Astrocyte of the cerebellum (primary cell): ENCODE data around the gene MEG3.

Source experiments
- DNase-seq: peaks from one replicate; pipeline ENCODE4 v3.0.0-alpha.2; 2011; ENCODE audit warnings: low read depth
- H3K4me3 ChIP-seq: 2 replicates; pipeline ENCODE4 v1.5.1; 2011; ENCODE audit warnings: mild to moderate bottlenecking, low read depth, low read length, moderate library complexity
- in situ Hi-C: cut with HindIII; loops from 2 replicates; pipeline ENCODE4 v1.10.0; 2017; ENCODE audit warnings: low sequenced_read_pairs
- TF ChIP-seq, protein P1 (sequence below): IDR thresholded peaks from 2 replicates; pipeline ENCODE4 v1.5.1; 2012; ENCODE audit warnings: low read length, low read depth, moderate library complexity, mild to moderate bottlenecking; ENCODE audit errors: missing control alignments

The MEG3 gene

DNA sequence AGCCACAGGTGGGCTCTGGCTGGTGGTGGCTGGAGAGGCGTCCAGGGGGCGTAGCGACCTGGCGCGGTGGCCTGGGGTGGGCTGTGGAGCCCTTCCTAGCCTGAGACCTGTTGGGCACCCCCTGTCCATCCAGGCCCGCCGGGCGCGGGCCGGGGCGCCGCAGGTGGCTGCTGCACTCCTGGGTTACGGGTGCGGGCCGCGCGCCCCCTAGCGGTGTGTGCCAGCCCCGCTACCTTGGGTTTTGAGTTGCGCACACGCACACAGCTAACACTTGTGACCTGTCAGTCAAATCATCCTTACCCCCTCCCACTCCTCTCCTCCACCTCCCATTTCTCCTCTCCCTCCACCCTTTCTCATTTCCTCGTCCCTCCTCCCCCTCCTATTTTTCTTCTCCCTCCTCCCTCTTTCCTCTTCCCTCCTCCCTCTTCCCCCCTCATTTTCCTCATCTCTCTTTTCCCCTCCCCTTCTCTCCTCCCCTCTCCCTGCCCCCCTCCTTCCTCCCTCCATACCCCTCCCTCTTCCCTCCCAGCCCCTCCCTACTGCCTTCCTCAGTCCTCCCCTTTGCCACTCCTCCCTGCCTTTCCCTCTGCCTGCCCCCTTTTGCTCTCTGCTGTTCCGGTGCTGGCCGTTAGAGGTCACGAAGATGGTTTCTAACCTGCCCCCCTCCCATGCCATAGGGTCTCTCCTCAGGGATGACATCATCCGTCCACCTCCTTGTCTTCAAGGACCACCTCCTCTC is 2.3 kb downstream of the MEG3 start:
- DNase-seq = peak; percentile 44
- in situ Hi-C loops = no loop called here
- TF ChIP-seq, protein P1, sequence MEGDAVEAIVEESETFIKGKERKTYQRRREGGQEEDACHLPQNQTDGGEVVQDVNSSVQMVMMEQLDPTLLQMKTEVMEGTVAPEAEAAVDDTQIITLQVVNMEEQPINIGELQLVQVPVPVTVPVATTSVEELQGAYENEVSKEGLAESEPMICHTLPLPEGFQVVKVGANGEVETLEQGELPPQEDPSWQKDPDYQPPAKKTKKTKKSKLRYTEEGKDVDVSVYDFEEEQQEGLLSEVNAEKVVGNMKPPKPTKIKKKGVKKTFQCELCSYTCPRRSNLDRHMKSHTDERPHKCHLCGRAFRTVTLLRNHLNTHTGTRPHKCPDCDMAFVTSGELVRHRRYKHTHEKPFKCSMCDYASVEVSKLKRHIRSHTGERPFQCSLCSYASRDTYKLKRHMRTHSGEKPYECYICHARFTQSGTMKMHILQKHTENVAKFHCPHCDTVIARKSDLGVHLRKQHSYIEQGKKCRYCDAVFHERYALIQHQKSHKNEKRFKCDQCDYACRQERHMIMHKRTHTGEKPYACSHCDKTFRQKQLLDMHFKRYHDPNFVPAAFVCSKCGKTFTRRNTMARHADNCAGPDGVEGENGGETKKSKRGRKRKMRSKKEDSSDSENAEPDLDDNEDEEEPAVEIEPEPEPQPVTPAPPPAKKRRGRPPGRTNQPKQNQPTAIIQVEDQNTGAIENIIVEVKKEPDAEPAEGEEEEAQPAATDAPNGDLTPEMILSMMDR = peak; percentile 71
- H3K4me3 ChIP-seq = peak overlapping the region; percentile 83

DNA sequence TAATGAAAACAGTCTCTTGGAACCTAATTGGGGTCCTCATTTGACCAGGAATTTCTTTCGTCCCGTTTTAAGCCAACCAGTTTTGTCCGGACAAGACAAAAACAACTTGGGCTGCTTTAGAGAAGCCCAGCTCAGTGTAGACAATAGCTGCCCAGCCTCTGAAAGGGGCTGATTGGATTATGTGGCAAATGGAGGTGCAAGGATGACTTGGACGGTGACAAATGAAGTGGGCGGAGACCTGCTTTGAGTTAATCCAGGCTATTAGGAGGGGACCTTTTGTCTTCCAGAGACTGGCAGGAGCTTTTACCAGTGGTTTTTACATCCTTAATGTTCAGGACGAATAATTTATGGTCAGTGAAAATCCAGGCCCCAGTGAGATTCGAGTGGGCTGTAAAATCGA is 4.8 kb downstream of the MEG3 start:
- DNase-seq = no peak
- in situ Hi-C loops = no loop called here
- TF ChIP-seq, protein P1 = no peak
- H3K4me3 ChIP-seq = no peak overlapping the region

DNA sequence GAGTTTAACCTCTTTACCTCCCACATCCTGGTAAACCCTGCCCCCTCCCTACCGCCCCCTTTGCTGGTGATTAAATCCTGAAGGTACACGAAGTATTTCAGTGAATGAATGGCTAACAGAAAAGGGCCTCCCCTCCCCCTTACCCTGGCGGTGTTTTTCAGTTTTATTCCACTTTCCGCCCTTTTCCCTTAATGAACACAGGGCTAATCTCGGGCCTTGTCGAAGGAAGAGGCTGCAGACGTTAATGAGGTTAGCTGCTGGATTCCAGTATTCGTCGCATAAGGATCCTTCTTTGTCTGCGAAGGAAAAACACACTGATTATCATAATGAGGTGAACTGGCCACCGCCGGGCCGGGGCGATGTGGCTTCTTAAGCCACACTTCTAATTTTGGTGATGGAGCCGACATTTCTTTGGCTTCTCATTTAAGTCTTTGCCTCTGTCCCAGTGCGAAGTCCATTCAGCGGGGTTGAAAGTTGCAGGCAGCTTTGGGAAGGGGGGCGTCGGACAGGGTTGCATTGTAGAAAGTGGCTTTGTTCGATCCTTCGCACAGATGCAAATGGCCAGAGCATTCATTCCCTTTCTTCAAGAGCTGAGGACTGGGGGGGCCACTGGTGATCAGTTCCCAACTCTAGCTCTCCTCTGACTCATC is 6.5 kb downstream of the MEG3 start:
- H3K4me3 ChIP-seq = no peak overlapping the region
- in situ Hi-C loops = no loop called here
- TF ChIP-seq, protein P1 = no peak
- DNase-seq = no peak

DNA sequence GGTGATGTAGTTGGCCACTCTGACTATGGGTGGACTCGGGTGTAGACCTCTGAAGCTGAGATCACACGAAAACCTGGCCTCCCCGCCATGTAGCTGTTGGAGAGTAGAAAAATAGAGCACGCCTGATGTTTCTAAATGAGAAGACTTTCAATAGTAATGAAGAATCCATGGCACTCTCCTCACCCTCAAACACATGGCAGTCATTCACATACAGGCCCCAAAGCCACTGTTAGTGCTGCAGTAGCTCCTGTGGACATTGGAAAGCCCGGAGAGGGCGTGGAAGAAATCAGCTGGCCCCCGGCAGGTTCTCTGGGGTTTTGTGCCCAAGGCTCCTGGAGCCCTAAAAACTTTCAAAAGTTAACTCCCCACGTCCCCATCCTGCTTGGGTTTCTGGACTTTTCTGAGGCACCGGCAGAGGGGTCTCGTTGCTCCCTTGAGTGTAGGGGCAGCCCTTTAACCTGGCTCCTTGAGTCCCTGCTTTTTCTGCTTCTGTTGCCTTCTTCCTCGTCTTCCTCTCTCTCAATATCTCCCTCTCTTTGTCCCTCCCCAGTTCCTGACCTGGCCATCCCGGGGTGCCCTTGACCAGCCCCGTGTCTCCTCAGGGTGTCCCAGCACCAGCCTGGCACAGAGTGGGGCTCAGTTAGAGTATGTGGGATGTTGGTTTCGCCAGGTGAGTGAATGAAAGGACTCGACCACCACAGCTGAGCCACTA is 8.3 kb downstream of the MEG3 start:
- in situ Hi-C loops = no loop called here
- DNase-seq = no peak
- H3K4me3 ChIP-seq = no peak overlapping the region
- TF ChIP-seq, protein P1 = no peak

DNA sequence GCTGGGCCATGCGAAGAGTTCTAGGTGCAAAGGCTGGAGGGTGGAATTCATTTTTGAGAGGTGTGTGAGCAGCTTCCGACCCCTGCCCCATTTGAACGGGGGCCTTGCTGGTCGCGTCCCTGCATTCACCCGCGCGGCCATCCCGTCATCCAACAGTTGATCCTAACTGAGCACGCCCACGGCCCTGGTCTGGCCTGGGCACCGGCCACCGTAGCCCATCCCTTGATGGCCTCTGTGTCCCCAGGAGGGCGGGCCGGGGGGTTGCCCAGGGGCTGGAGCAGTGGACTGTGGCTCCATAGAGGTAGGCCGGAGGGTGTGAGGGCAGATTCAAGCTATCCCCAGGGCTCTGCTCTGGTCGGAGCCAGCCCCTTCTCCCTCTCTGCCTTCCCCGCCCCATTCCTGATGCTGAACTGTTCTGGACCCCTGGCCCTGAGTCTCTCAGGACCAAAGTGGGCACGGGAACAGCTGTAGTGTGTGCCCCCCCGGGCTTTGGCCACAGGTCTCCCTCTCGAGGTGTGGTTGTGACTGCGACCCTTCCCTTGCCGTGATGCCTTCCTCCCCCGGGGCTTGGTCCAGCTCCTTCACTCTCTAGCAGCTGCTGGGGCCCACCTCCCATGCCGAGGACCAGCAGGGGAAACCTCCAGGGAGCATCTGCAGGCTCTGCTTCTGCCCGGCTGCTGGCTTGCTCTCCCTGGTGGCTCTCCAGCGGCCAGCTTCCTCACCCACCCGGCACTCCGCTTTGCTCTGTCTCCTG is 9.1 kb downstream of the MEG3 start:
- no peak overlapping the region for H3K4me3 ChIP-seq
- no peak for DNase-seq
- in situ Hi-C loops = no loop called here
- TF ChIP-seq, protein P1 = no peak
